Measurements from ENCODE around the gene SLC38A6. TPM values are rescaled to one million over a fixed set of nuclear protein-coding genes. Genes with fewer than 3 reads are reported as not detected.

Gene SLC38A6
- total and polyA plus RNA-seq, 2 of the 13 experiments (the other 11 are each of a cell fraction or from before 2014, with no cell fraction given), result 6.9 to 22.1 TPM

GRCh38 chr14:60980811-60981632 lies at the start of gene SLC38A6, which contains the start of gene TRMT5 (continued):
- TF ChIP-seq AKNA (CRISPR knock-in tag; IDR thresholded peaks at IDR 0.05; ENCODE audit: borderline replicate concordance) (no peak), GPBP1L1 (CRISPR knock-in tag; IDR thresholded peaks at IDR 0.05) (no peak), TFE3 (CRISPR knock-in tag; IDR thresholded peaks at IDR 0.05) (no peak; the same call in 1 of the 2 replicates), ZNF614 (CRISPR knock-in tag; IDR thresholded peaks at IDR 0.05; ENCODE audit: borderline replicate concordance) (no peak; the same call in 1 of the 2 replicates), NCOA5 (CRISPR knock-in tag; IDR thresholded peaks at IDR 0.05) (no peak), RXRA (CRISPR knock-in tag; IDR thresholded peaks at IDR 0.05) (peak; percentile 63; the same call in 1 of the 2 replicates), RFX3 (CRISPR knock-in tag; IDR thresholded peaks at IDR 0.05) (peak; percentile 63; the same call in 1 of the 2 replicates), ZNF547 (CRISPR knock-in tag; IDR thresholded peaks at IDR 0.05) (no peak), ZNF275 (CRISPR knock-in tag; IDR thresholded peaks at IDR 0.05; ENCODE audit: borderline replicate concordance) (0 out of 2 replicates have a peak, but pooled peaks have one; percentile 65), ZSCAN30 (CRISPR knock-in tag; IDR thresholded peaks at IDR 0.05) (no peak), NFAT5 (CRISPR knock-in tag; IDR thresholded peaks at IDR 0.05) (no peak), SALL2 (CRISPR knock-in tag; IDR thresholded peaks at IDR 0.05) (no peak), SCMH1 (CRISPR knock-in tag; IDR thresholded peaks at IDR 0.05; ENCODE audit: borderline replicate concordance) (no peak), U2AF1 (optimal IDR thresholded peaks at IDR 0.05; ENCODE audit: low read depth, low read length) (no peak)

Data from HepG2 (cell line).